GM12801 (cell line): ENCODE data around the gene RARA.

Experiments
- CTCF ChIP-seq: IDR thresholded peaks from one replicate; pipeline ENCODE4 v1.5.1; 2011; ENCODE audit warnings: control low read depth; ENCODE audit not compliant: insufficient read length; ENCODE audit errors: extremely low read depth

The RARA gene

DNA sequence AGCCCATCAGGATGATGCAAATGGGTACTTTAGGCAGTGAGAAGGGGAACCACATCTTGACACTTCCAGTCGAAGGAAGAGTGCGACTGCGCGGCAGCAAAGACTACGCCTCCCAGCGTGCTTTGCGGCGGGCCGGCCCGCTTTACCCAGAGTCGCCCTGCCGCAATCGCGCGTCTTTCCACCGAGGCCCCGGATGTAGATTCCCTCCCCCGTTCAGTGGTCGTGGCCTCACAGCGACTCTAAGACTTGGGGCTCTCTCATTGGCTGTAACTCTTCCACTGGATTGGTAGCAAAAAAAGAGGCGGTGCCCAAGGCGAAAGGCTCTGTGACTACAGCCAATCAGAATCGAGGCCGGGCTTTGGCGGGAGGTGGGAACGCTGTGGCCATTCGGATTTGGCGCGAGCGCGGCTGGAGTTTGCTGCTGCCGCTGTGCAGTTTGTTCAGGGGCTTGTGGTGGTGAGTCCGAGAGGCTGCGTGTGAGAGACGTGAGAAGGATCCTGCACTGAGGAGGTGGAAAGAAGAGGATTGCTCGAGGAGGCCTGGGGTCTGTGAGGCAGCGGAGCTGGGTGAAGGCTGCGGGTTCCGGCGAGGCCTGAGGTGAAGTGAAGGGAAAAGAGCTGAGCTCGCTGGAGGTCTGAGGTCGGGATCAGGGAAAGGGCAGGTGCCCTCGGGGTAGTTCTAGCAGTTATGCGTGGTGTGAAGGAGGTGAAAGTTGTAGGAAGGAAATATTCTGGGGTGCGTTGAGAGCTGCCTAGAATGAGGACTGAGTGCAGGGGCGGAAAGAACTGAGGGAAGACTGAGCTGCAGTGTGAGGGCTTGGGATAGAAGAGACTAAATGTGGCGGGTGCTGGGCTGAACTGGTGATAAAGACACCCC lies 21.2 kb upstream of the RARA start, which contains the start of gene CDC6:
Gene CDC6, plus strand, starts transcription at position 386 of the 876 bp plus-strand sequence. CDS start 1,542 bp downstream, outside the sequence.
- no peak for TF ChIP-seq CTCF

- TF ChIP-seq CTCF = no peak
Observed at GRCh38 chr17:40290629-40291280, 18.2 kb upstream of the RARA start.

GRCh38 chr17:40291281-40291664 lies 17.7 kb upstream of the RARA start:
- no peak for TF ChIP-seq CTCF

DNA sequence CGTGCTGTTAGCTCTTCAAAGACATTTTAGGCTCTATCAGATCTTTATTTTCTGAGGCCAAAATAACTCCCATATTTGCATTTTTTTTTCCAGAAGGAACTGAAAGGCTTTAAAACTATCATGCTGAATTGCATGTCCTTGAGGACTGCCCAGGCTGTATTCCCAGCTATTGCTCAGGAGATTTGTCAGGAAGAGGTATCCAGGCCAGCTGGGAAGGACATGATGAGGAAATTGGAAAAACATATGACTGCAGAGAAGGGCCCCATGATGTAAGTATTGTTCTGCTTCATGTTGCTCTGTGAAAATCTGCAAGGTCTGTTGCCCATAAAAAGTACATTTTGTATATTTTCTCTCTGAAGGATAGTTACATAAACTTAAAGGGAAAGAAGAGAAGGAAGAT lies 15.6 kb upstream of the RARA start:
- TF ChIP-seq CTCF = no peak

DNA sequence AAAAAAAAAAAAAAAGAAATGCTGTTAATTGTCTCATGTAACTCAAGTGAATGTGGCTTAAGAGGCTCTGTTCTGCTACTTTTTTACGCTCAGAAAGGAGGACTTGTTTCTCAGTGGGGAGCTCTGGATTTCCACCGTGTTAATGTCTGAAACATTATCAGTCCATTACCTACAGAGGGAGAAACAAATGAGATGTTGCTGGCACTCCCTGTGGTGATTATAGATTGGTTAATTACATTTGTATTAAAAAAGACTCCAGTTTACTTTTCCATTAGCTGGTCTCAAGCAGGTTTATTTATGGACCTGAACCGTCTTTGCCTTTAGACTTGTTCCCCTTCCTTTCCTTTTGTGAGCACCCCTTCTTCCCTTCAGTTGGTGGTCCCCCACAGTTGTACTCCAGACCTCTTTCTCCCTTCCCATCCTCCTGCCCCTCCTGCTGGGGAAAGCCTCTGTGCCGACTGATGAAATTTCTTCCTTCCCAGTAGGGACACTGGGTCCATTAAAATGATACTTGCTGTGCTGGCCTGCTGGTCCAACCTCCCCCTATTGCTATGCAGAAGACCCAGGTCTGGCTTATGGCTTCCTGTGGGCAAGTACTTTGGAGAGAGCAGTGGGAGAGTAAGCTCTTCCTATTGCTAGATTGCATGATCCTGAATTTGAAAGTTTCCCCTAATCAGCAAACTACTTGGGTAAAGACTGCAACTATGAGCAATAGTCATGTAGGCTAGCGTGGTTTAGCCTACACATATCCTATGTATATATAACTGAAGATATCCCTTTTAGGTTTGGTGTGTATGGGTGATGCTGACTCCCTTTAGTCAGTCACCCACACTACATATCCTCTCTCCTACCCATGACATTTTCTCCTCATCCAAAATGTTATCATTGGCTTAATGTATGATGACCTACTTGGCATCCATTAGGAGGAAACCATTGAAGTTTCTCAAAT lies 13.2 kb upstream of the RARA start:
- TF ChIP-seq CTCF = no peak

- no peak for TF ChIP-seq CTCF
Observed at GRCh38 chr17:40297511-40297910, 11.5 kb upstream of the RARA start.

GRCh38 chr17:40298726-40299125 lies 10.3 kb upstream of the RARA start:
- TF ChIP-seq CTCF = no peak
